ENCODE data around the gene NEUROG3. TPM values are rescaled to one million over a fixed set of nuclear protein-coding genes. Genes with fewer than 3 reads are reported as not detected.
A peak's percentile ranks its signal among the peaks of the same experiment; 100 is the strongest.
"Not testable (repeated sequence)": the region's sequence is repeated elsewhere in the genome, so short reads cannot be mapped to it uniquely, and the experiment has no call there.

Gene NEUROG3
- total RNA-seq, 1 donor from 2014 or later = 0.27 TPM

DNA sequence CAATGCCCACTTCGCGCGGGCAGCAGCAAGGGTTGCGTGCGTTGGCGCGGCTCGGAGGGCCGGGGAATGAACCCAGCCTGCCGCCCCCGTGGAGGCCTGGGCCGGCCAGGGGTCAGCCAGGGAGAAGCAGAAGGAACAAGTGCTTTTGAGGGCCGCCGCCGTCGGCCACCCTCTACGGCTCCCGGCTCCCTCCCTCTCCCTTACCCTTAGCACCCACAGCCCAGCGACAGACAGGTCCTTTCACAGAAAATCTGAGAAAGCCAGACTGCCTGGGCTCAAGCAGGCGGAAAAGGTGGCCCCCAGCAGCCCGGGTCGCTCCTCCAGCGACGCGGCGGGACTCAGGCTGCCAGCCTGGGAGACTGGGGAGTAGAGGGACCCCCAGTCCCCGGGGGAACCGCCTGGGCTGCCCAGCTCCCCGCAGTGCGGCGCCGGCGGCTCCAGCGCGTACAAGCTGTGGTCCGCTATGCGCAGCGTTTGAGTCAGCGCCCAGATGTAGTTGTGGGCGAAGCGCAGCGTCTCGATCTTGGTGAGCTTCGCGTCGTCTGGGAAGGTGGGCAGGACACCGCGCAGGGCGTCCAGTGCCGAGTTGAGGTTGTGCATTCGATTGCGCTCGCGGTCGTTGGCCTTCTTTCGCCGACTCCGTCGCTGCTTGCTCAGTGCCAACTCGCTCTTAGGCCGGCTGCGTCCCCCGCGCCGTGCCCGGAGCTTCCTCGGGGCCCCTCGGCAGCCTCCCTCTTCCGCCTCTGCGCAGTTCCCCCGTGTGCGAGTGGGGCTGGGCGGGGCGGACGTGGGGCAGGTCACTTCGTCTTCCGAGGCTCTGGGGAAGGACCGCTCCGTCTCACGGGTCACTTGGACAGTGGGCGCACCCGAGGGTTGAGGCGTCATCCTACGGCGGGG is 815 bp downstream of the NEUROG3 start:
- DNase-seq (ENCODE audit: low read depth) = no peak

DNA sequence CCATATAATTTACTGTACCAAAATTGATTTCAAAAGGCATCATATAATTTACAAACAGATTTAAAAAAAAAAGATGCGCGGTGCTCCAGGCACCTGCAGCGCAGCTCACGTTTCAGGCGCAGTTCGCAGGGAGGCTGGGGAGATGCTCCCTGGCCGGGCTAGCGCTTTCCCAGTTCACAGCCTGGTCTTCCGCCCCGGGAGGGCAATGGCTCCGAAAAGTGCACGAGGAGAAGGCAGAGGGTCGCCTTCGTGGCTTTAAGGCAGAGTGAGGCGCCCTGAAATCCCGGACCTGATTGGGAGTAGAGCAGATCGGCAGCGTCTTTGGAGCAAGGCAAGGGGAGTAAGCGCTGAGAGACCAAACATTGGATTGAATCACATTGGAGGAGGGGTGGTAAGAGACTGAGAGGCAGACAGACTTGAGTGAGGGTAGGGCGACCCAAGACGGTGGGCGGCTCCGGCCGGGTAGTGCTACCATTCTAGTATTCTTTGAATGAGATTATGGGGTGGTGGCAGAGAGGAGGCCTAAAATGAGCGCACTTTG is 1.5 kb downstream of the NEUROG3 start:
- DNase-seq (ENCODE audit: low read depth) = no peak

DNA sequence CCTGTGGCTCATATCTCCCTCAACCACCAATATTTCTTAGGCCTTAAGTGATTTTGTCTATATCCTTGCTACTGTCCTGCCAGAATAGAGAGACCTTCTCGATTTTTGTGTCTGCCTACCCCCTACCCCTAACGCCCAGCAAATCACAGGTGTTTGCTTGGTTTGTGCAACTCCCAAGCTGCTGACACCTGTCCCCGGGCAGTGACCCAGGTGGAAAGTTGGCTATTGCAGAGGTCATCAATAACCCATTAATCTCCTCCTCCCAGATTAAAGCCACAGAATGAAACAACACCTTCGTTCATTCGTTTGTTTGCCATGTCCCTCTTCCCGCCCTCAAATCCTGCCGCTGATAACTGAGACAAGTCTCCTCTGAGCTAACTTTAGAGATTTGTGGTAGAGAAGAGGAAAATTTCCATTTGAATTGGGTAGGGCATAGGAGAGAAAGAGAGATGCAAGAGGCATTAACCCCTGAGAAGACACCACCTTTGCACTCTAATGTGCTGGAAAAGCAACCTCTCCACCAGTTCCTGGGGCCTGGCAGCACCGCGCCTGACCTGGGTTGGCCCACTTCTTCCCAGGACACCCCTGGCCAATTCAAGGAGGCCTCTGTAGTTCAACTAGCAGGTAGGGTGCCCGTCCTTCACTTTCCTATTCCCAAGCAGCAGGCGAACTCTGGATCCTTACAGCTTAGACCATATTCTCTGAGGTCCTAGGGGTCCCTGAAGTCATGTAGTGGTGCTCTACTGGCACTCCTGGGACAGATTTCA is 3.0 kb downstream of the NEUROG3 start:
- DNase-seq (ENCODE audit: low read depth) = no peak

DNA sequence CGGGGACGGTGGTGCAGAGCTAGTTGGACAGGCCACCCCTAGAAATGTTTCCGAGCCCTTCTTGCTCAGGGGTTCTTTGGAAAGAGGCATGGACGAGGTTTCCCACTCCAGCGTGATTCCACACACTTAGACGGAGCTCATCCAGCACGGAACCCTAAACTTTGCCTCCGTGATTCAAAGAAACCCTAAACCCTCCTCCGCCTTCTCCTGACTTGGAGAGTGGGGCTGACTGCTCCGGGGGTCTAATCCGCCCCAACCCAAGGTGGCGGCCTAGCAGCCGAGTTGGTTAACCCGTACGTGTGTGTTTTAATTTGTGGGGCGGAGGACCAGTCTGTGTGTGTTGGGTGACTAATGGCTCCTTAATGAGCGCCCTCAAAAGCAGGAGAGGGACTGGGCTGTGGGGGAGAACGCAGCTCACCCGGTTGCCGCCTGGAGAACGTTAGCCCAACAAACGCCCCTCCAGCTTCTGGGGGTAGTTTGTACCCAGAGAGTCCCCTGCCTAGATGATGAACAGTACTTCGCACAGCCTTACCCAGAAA is 3.8 kb downstream of the NEUROG3 start:
- no peak for DNase-seq (ENCODE audit: low read depth)

DNA sequence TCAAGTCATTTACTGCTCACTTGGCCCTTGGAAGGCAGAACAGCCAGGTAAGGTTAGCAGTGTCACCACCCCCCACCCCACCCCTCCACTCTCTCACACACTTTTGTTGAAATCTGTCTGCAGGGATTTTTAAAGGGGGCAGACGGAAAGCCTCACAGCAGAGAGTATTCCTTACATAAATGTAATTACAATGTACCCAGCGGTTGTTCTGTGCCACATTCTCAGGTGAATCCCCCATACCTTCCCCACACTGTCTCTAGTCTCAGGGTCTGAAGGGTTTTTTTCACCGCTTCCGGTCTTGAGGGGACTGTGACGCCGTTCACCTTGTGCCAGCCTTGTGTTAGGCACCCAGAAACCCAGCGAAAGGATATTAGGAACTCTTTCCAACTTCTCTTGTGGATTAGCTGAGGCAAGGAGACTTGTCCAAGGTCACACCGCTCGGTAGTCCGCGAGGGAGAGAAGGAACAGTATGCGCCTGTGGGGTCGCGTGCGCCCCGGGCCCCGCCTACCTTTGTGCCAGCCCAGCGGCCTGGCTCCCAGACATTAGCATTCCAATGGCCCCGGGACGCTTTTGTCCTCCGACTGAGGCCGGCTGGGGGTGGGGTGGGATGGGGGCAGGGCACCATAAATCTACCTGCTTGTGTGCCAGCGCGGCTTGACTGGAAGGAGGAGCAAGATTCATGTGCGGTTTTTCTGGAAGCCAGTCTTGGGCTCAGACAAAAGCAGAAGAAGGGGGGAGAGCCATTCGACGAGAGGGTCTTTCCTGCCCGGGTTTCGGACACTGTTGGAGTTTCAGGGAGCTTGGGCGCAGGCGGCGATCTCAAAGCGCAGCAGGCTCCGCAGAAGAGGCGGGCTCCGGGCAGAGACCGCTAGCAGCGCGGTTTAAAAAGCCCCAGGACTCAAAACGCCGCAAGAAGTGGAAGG is 4.5 kb downstream of the NEUROG3 start:
- no peak for DNase-seq (ENCODE audit: low read depth)

DNA sequence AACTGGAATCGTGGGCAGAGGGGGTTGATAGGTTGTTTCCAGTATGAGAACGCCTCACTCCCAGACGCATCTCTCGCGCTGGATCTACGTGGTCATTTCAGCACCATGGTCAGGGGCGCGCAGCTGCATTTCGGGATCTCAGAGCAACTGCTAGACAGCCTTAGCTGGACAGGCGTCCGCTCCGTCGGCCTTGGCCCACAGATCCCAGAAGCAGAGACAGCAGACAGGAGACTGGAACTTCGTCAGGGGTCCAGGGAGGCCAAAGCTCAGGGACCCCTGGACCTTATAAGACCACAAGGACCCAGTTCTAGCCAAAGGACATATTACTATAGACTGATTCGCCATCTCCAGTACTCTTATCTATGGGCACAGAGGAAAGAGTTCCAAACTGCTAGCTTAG is 5.3 kb downstream of the NEUROG3 start:
- DNase-seq (ENCODE audit: low read depth) = peak; percentile 80

DNA sequence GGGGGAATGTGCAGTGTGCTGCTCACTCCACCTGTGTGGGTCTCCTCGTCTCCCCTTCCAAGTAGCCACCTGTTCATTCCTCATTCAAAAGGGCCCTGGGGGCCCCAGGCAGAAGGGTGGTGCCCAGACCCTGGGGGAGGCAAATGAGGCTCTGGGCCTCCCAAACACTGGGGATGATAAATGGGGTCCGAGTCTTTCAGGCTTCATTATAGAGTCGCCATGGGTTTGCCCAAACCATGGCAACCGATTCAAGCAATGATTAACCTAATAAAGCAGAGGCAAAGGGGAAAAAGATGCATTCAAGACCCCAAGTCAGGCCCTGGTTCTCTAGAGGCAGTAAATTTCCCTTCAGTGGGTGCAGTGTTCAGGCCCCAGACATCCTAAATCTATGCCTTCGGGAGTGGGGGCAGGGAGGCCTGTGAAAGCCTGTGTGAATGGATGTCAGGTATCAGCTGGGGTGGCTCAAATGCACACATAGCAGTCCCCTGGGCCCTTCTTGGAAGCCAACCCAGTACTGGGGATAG is 10.4 kb downstream of the NEUROG3 start:
- no peak for DNase-seq (ENCODE audit: low read depth)

DNA sequence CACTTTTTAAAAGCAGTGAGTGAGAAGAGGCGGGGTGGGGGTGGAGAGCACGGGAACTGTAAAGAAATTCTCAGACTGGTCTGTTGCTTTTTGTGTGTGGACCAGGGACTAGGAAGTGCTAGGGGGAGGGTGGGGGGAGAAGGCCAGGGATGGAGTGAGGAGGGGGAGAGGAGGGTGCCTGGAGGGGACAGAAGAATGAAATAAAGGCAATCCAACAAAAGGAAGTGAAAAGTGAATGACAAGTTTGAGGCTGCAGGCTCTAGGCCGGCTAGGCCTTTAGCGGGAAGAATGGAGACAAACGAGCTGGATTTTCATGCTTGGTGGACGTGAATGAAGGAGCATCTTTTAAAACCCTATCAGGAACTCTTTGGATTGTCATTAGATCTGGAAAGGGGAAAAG is 13.7 kb downstream of the NEUROG3 start:
- no peak for DNase-seq (ENCODE audit: low read depth)

DNA sequence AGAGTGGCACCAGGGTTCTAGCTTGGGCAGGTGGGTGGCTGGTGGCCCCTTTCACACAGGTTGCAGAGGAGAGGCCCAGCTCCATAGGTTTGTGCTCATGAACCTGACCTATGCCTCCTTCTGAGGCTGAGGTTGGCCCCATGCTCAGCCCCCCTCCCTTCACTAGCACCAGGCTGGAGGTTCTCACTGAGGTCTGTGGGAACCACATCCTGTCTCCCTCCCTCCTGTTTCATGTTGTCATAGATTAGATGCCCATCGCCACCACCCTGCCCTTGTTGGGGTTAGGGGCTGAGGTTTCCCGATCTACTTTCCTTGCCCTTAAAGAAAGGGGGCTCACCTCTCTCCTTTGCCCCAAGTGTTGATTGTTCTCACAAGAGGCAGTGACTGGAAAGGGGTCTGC is 14.7 kb downstream of the NEUROG3 start:
- DNase-seq (ENCODE audit: low read depth) = no peak

DNA sequence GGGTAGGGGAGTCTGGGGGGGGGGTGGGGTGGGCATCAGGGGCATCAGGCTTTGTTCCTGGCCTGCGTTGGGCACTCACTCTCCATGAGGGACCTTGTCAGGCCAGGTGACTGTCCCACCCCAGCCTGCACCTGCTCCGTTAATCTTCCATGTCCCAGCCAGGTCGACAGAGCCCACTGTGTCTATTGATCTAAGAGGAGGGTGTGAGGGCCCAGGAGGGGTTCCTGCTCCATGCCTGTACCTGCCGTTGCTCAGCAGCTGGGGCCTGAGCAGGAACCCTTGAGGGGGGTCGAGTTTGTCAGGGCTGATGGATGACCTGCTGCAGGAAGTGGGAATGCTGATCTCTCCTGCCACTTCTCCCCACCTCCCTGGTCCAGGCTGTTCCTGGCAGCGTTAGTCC is 18.6 kb downstream of the NEUROG3 start:
- no peak for DNase-seq (ENCODE audit: low read depth)

DNA sequence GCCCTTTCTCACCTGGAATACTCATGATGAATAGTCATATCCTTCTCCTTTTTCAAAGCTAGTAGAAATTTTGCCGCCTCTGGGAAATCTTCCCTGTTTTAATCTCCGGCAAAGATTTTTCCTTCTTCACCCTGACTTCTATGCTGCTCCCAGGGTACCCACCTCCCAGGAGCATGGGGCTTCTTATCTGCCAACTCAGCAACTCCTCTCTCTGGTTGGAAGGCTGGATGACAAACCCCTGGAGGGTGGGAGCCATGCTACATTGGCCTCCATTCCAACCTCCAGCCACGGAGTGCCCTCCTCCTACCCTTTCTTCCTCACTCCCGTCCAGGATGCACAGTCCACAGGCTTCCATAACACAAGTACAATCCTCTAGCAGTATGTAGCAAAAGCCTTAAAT is 19.9 kb downstream of the NEUROG3 start:
- DNase-seq (ENCODE audit: low read depth) = no peak

DNA sequence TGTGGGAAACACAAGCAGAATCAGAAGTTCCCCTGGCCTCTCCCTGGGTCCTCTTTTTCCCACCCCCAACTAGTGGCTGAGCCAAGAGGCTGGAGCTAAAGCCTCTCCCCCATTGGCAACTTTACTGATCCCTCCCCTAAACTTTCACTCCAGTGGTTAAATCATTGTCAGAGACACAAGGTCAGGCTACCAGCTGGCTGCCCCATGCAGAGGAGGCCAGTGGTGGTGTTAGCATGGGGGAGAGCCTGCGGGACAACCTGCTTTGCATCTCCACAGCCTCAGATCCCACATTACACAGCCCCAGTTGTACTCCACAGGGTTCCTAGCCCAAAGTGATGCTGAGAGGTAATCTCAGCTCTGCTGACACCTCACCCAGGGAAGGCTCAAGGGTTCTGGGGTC is 21.0 kb downstream of the NEUROG3 start:
- no peak for DNase-seq (ENCODE audit: low read depth)

DNA sequence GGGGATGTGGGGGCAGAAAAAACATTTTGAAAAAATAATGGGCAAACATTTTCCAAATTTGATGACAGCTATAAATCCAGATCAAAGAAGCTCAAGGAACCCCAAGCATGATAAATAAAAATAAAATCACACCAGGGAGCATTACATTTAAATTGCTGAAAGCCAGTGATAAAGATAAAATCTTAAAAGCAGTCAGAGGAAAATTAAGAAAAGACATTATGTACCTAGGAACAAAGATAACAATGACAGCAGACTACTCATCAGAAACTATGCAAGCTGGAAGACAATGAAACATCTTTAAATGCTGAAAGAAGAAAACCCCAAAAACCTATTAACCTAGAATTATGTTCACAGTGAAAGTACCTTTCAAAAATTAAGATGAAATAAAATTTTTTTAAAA is 23.3 kb downstream of the NEUROG3 start:
- DNase-seq (ENCODE audit: low read depth) = no peak

DNA sequence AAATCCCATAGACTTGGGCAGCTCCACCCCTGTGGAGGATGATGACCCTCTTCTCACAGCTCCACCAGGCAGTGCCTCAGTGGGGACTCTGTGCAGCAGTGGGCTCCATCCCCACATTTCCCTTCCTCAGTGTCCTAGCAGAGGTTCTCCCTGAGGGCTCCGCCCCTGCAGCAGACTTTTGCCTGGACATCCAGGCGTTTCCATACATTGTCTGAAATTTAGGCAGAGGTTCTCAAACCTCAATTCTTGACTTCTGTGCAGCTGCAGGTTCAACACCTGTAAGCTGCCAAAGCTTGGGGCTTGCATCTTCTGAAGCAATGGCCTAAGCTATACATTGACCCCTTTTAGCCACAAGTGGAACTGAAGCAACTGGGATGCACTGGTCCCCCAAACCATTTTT is 31.8 kb downstream of the NEUROG3 start:
- DNase-seq (ENCODE audit: low read depth) = no peak

DNA sequence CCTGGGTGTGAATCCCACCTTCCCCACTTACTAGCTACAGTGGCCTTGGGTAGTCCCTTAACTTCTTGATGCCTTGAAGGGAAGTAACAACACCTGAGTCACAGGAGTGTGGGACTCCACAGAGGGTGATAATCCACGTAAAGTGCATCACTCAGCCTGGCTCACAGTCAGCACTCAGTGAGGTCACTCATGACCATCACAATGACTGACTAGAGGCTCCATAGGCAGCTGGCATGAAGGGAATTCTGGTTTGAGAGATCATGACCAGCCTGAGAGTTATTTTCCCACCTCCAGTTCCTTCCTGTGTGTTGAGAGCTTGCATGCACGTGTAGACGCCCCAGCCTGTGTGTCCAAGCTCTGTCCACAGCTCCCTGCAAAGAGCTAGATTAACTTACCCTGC is 34.8 kb downstream of the NEUROG3 start:
- no peak for DNase-seq (ENCODE audit: low read depth)

DNA sequence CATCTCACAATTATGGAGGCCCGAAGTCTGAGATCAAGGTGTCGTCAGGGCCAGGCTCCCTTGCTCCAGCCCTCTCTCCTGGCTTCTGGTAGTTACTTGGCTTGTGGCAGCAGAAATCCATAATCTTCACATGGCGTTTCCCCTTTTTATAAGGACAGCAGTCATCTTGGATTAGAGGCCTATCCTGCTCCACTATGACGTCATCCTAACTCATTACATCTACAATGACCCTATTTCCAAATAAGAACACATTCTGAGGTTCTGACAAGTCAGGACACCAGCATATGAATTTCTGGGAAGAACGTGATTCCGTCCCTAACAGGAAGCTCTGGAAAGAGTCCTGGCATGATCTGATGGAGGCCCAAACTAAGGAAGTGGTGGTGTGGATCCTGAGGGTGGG is 35.8 kb downstream of the NEUROG3 start:
- no peak for DNase-seq (ENCODE audit: low read depth)

DNA sequence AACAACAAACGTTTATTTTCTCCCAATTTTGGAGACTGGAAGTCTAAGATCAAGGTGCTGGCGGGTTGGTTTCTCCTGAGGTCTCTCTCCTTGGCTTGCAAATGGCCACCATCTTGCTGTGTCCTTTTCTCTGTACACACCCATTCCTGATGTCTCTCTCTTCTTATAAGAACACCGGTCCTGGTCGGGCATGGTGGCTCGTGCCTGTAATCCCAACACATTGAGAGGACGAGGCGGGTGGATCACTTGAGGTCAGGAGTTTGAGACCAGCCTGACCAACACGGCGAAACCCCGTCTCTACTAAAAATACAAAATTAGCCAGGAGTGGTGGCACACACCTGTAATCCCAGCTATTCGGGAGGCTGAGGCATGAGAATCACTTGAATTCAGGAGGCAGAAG is 36.7 kb downstream of the NEUROG3 start:
- DNase-seq (ENCODE audit: low read depth) = not testable (repeated sequence)

DNA sequence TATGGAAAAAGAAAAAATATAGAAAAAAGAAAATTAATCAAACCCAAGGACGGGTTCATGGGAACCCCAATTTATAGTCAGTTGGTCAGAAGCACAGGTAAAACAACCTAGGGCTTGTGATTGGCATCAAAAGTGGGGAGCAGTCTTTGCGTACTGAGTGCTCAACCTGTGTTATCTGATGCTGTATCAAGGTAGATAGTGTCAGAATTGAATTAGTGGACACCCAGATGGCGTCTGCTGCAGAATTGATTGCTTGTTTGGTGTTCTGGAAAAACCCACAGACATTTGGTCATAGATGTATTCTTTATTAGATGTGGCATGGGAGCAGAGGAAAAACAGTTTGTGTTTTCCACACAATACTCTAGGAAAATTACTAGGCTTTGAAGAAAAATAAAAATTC is 39.6 kb downstream of the NEUROG3 start:
- no peak for DNase-seq (ENCODE audit: low read depth)

DNA sequence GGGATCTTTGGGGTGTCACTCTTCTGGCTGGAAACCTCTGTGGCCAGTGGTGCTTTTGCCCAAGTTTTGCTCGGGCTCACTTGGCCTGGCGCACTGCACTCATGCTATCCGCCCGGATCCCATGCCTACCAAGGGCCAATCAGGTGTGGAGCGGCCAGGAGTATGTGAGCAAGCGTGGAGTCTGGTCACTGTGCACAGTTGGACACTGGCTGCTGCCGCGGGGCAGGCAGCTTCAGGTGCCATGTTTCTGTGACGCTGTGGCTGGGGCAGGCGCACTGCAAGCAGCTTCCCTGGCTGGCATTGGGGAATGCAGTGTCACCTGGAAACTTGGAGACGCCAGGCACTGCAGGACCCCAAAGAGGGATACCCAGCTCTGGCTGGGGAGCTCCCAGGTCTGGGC is 45.3 kb downstream of the NEUROG3 start:
- no peak for DNase-seq (ENCODE audit: low read depth)

Measured in myocyte (in vitro differentiated cells).